Peyer's patch (tissue), 4 donors: Measurements from ENCODE around the gene PLPPR2. TPM values are rescaled to one million over a fixed set of nuclear protein-coding genes. Genes with fewer than 3 reads are reported as not detected.

Source experiments
- DNase-seq, 3 donors: peaks; one replicate each; pipeline ENCODE4 v3.0.0-alpha.2; 2017 to 2019
- H3K27ac ChIP-seq, 4 donors: fragments of 200-600 bp; sonication (generic); one replicate each; pipeline ENCODE4 v1.5.1; 2016 to 2019
- H3K27me3 ChIP-seq, 2 donors: fragments of 200-600 bp; sonication (generic); one replicate each; pipeline ENCODE4 v1.5.1; 2019
- H3K36me3 ChIP-seq, 3 donors: fragments of 200-600 bp; sonication (generic); one replicate each; pipeline ENCODE4 v1.5.1; 2016 to 2019
- H3K4me1 ChIP-seq, 4 donors: fragments of 200-600 bp; sonication (generic); one replicate each; pipeline ENCODE4 v1.5.1; 2016 to 2019
- H3K4me3 ChIP-seq, 4 donors: fragments of 200-600 bp; sonication (generic); 1 replicate in 3 of 4; 2 replicates in 1 of 4; pipeline ENCODE4 v1.5.1; 2016 to 2019; ENCODE audit warnings: mild to moderate bottlenecking in 1 of 4
- H3K9me3 ChIP-seq, 4 donors: fragments of 200-600 bp; sonication (generic); one replicate each; pipeline ENCODE4 v1.5.1; 2016 to 2019; ENCODE audit warnings: mild to moderate bottlenecking in 1 of 4
- POLR2A ChIP-seq, 2 donors: fragments of 450-650 bp; IDR thresholded peaks; one replicate each; pipeline ENCODE4 v1.5.1; 2017; ENCODE audit warnings: antibody characterized with exemption in 2 of 2, mild to moderate bottlenecking in 2 of 2, moderate library complexity in 2 of 2
- total RNA-seq, 4 donors: library from RNA; depleted of rRNA; stranded (reverse); fragments of >200 nt; gene quantifications; one replicate each; pipeline ENCODE4 v1.1.0, GENCODE V29; 2016
- TF ChIP-seq, protein P1 (sequence below), 6 experiments: fragments of 450-650 bp in 4 of 6; fragments of 200-600 bp in 2 of 6; sonication (generic) in 1 of 6; IDR thresholded peaks; one replicate each; pipeline ENCODE4 v1.5.1; 2017 to 2019; ENCODE audit warnings: antibody characterized with exemption in 6 of 6, mild to moderate bottlenecking in 3 of 6, moderate library complexity in 1 of 6

The PLPPR2 gene
- total RNA-seq, 4 donors from 2014 or later, result 6.8 to 18.2 (median 10.1) TPM

DNA sequence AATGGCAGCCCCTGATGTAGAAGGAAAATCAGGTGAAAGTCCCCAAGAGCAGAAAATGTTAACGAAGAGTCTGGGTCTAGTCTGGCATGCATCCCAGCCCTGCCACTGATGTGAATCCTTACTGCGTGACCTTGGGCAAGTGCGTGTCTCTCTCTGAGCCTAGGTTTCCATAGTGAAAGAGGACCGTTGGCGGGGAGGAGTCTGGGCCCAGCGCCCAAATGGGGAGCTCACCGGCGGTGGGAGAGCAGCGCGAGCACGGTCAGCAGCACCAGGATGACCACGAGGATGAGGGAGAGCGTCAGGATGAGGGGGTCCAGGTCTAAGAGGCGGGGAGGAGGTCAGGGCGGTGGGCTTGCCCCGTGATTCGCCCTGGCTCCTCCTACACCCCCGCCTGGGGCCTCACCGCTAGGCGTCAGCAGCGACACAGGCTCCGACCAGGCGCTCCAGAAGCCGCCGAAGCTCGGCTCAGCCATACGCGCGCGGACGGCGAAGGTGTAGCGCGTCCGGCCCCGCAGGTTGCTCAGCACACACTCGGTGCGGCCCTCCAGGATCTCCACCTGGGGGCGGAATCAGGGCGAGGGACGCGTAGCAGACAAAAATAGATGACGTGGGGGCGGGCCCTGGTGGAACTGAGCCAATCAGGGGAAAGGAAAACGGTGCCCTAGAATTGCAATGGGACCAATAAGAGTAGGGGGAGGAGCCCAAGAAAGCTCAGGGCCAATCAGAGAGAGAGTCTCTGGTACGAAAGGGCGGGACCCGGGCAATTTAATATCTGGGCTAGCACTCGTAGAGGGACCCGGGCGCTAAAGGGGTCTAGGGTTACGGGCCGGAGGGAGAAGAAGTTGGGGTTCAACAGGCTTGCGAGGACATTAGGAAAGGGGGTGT lies 25.7 kb downstream of the PLPPR2 start:
- peaks cover 0 to 10% of the 10 kb centered on the region in 2 donors for H3K27me3 ChIP-seq

GRCh38 chr19:11382898-11383705 lies 27.9 kb downstream of the PLPPR2 start:
- H3K27me3 ChIP-seq, result peaks cover 0 to 10% of the 10 kb centered on the region in 2 donors
- TF ChIP-seq, protein P1, sequence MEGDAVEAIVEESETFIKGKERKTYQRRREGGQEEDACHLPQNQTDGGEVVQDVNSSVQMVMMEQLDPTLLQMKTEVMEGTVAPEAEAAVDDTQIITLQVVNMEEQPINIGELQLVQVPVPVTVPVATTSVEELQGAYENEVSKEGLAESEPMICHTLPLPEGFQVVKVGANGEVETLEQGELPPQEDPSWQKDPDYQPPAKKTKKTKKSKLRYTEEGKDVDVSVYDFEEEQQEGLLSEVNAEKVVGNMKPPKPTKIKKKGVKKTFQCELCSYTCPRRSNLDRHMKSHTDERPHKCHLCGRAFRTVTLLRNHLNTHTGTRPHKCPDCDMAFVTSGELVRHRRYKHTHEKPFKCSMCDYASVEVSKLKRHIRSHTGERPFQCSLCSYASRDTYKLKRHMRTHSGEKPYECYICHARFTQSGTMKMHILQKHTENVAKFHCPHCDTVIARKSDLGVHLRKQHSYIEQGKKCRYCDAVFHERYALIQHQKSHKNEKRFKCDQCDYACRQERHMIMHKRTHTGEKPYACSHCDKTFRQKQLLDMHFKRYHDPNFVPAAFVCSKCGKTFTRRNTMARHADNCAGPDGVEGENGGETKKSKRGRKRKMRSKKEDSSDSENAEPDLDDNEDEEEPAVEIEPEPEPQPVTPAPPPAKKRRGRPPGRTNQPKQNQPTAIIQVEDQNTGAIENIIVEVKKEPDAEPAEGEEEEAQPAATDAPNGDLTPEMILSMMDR (IDR thresholded peaks at IDR 0.05), result peak in 5 of 6 experiments; percentile 51 to 68 (median 55)
- TF ChIP-seq POLR2A (IDR thresholded peaks at IDR 0.05), result no peak
- H3K27ac ChIP-seq, result peak overlapping the region in 2 of 4 donors; percentile 4 to 52
- peak; percentile 46 to 73 (median 64) for DNase-seq
- H3K36me3 ChIP-seq, result no peaks in the 10 kb centered on the region
- H3K4me1 ChIP-seq, result peaks cover 3 to 39% (median 20%) of the 10 kb centered on the region in 4 donors
- no peaks in the 10 kb centered on the region for H3K9me3 ChIP-seq
- H3K4me3 ChIP-seq, result peak overlapping the region; percentile 15 to 44 (median 42)

More for the DNA sequence above, 25.7 kb downstream of the PLPPR2 start:
- peak overlapping the region; percentile 78 to 94 (median 88) for H3K27ac ChIP-seq
- H3K9me3 ChIP-seq, result no peaks in the 10 kb centered on the region
- H3K36me3 ChIP-seq, result no peaks in the 10 kb centered on the region
- peaks cover 3 to 54% (median 23%) of the 10 kb centered on the region in 4 donors for H3K4me1 ChIP-seq
- TF ChIP-seq, protein P1 (IDR thresholded peaks at IDR 0.05), result peak; percentile 81 to 87 (median 86)
- peak; percentile 77 to 88 for TF ChIP-seq POLR2A (IDR thresholded peaks at IDR 0.05)
- peak; percentile 96 to 98 (median 97) for DNase-seq
- H3K4me3 ChIP-seq, result peak overlapping the region; percentile 49 to 70 (median 61)

DNA sequence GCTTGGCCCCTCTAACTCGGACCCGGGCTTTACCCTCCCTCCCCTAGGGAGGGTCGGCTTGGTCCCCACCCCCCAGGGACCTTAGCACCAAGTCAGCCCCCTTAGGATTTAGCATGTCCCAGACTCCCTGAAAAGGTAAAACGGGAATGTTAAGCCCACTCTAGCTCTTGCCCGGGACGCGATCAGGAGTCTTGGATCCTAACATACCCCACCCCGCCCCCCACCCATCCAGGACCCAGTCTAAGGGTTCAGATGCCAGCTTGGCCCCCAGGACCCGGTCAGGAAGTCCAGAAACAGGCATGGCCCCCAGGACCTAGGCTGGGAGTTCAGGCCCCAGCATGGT lies 28.4 kb downstream of the PLPPR2 start:
- H3K27ac ChIP-seq, result peak overlapping the region in 2 of 4 donors; percentile 4 to 55
- no peaks in the 10 kb centered on the region for H3K9me3 ChIP-seq
- TF ChIP-seq, protein P1 (IDR thresholded peaks at IDR 0.05), result no peak
- TF ChIP-seq POLR2A (IDR thresholded peaks at IDR 0.05), result no peak
- H3K36me3 ChIP-seq, result no peaks in the 10 kb centered on the region
- peaks cover 3 to 34% (median 20%) of the 10 kb centered on the region in 4 donors for H3K4me1 ChIP-seq
- DNase-seq, result no peak
- peak overlapping the region in 3 of 4 donors; percentile 42 to 44 (median 42) for H3K4me3 ChIP-seq
- H3K27me3 ChIP-seq, result peaks cover 0 to 10% of the 10 kb centered on the region in 2 donors

DNA sequence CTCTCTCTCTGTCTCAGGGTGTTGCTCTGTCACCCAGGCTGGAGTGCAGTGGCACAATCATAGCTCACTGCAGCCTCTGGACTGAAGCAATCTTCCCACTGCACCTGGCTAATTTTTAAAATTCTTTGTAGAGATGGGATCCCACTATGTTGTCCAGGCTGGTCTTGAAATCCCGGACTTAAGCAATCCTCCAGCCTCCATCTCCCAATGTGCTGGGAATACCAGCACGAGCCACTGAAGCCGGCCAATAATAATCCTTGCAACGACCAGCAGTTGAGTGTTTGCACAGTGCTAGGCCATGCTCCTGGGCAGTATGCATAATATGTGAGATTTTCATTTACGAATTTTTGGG lies 29.5 kb downstream of the PLPPR2 start:
- Histone ChIP-seq H3K4me3 (no peak overlapping the region), H3K27me3 (peaks cover 0 to 10% of the 10 kb centered on the region in 2 donors), H3K4me1 (peaks cover 3 to 34% (median 20%) of the 10 kb centered on the region in 4 donors), H3K27ac (no peak overlapping the region), H3K9me3 (no peaks in the 10 kb centered on the region), H3K36me3 (no peaks in the 10 kb centered on the region)
- no peak for TF ChIP-seq POLR2A (IDR thresholded peaks at IDR 0.05)
- TF ChIP-seq, protein P1 (IDR thresholded peaks at IDR 0.05), result no peak
- DNase-seq, result no peak

DNA sequence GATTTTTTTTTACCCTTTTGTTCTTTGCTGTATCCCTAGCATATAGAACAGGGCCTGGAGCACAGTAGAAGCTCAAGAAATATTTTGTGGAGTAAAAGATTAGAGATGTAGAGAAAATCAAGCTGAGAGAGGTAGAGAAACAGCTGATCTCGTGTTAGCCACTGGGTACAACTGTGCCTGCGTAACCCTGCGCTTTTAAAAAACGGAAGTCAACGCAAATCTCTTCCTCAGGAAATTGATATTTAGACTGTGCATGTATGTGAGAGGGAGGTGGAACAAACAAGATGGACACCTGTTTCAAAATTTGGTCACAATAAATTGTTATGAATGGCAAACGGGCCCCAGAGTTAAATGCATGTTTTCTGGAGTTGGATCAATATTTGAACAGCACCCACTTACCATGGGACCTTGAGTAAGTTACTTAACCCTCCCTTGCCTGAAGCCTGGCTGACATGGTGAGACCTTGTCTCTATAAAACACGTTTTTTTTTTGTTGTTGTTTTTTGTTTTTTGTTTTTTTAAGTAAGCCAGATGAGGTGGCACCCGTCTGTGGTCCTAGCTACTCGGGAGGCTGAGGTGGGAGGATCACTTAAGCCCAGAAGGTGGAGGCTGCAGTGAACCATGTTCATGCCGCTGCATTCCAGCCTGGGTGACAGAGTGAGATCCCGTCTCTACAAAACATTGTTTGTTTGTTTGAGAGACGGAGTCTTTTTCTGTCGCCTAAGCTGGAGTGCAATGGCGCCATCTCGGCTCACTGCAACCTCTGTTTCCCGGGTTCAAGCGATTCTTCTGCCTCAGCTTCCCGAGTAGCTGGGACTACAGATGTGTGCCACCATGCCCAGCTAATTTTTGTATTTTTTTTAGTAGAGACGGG lies 32.2 kb downstream of the PLPPR2 start:
- Histone ChIP-seq H3K4me3 (no peak overlapping the region), H3K9me3 (peaks cover 0 to 3% (median 0%) of the 10 kb centered on the region in 4 donors), H3K36me3 (no peaks in the 10 kb centered on the region), H3K27me3 (peaks cover 0 to 10% of the 10 kb centered on the region in 2 donors), H3K4me1 (peaks cover 0 to 17% (median 14%) of the 10 kb centered on the region in 4 donors), H3K27ac (peak overlapping the region in 1 of 4 donors; percentile 11)
- DNase-seq, result no peak
- no peak for TF ChIP-seq POLR2A (IDR thresholded peaks at IDR 0.05)
- TF ChIP-seq, protein P1 (IDR thresholded peaks at IDR 0.05), result no peak
